ACC112 (cell line): ENCODE results near the gene ARMH4.

Experiments
- H2AFZ ChIP-seq: fragments of 200-600 bp; sonication (generic); one replicate; pipeline ENCODE4 v1.6.0; 2017; ENCODE audit warnings: antibody characterized with exemption, low read length; ENCODE audit not compliant: unreplicated experiment
- H3K27ac ChIP-seq: fragments of 200-600 bp; sonication (generic); 2 replicates; pipeline ENCODE4 v1.5.1; 2014; ENCODE audit warnings: low read depth, mild to moderate bottlenecking, antibody characterized with exemption, low read length, moderate library complexity
- H3K27me3 ChIP-seq: fragments of 200-600 bp; sonication (generic); 2 replicates; pipeline ENCODE4 v1.6.1; 2014; ENCODE audit warnings: mild to moderate bottlenecking, antibody characterized with exemption, low read length, moderate library complexity, mixed read lengths; ENCODE audit not compliant: insufficient read depth
- H3K36me3 ChIP-seq: fragments of 200-600 bp; sonication (generic); 2 replicates; pipeline ENCODE4 v1.6.1; 2016; ENCODE audit warnings: mild to moderate bottlenecking, antibody characterized with exemption, low read length, moderate library complexity, mixed read lengths; ENCODE audit not compliant: insufficient read depth
- H3K4me1 ChIP-seq: fragments of 200-600 bp; sonication (generic); one replicate; pipeline ENCODE4 v1.6.1; 2016; ENCODE audit warnings: low read length, mixed read lengths; ENCODE audit not compliant: insufficient read depth, unreplicated experiment, control insufficient read depth
- H3K4me3 ChIP-seq: fragments of 200-600 bp; sonication (generic); 2 replicates; pipeline ENCODE4 v1.5.1; 2014; ENCODE audit warnings: mild to moderate bottlenecking, low read depth, low read length
- H3K79me2 ChIP-seq: fragments of 200-600 bp; sonication (generic); one replicate; pipeline ENCODE4 v1.6.0; 2016; ENCODE audit warnings: low read length; ENCODE audit not compliant: control insufficient read depth, unreplicated experiment, insufficient read depth

The ARMH4 gene

DNA sequence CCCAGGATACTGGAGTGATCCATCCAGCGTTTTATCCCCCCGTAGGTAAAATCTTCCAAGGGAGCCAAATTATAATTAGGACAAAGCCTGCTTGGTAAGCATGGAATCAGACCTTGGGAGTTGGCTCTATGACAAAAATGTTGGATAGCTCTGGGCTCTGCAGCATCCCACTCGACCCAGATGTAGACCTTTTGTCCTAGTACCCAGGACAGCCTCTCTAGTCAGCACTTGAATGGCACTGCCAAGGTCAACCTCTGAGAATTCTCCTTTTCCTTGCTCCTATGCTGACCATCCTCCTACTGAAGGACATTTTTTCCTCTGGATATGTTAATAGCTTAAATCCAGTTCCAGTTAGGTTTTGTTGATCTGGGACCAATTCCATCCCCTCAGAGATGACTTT lies 181.4 kb downstream of the ARMH4 start:
- Histone ChIP-seq H3K4me1 (no peaks in the 10 kb centered on the region), H3K27me3 (peaks cover 12% of the 10 kb centered on the region; the same call in 1 of the 2 replicates), H3K4me3 (no peak overlapping the region), H2AFZ (no peak overlapping the region), H3K36me3 (no peaks in the 10 kb centered on the region), H3K79me2 (no peaks in the 10 kb centered on the region), H3K27ac (no peak overlapping the region)

DNA sequence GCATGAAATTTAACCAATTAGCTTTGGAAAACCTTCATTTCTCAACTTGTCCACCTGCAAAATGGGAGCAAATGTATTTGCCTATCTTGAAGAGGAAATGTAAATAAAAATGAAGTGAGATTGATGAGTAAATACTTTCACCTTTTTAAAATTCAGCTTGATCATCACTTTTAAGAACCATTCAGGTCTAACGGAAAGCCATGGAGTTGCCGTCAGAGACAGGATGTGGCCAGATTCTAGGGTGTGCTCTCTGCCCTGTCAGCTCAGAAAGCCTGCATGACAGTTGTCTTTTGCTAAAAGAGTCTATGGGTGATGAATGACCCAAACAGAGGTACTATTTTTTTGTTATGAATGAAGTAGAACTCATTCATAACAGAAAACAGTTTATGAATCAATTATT lies 181.8 kb downstream of the ARMH4 start:
- Histone ChIP-seq H3K79me2 (no peaks in the 10 kb centered on the region), H3K27ac (no peak overlapping the region), H2AFZ (no peak overlapping the region), H3K27me3 (peaks cover 14% of the 10 kb centered on the region; the same call in 1 of the 2 replicates), H3K4me3 (no peak overlapping the region), H3K4me1 (no peaks in the 10 kb centered on the region), H3K36me3 (no peaks in the 10 kb centered on the region)

DNA sequence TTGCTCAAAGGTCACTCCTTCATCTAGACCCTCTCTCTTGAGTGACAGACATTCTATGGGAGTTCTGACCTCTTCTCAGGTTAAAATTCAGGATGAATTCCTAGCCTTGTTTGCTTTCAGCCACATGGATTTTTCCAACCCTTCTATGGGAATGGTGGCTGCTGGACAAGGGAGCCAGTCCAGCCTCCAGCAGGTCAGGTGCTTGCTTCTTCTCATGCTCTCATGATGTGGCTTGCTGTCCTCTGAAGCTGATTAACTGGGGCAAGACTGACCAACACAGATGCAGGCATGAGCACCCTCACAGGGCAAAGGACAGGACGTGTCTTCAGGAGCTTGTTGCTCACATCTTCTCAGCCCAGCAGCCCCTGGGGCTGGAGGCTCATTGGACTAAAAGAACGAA lies 188.9 kb downstream of the ARMH4 start:
- H3K36me3 ChIP-seq: no peaks in the 10 kb centered on the region
- no peak overlapping the region for H2AFZ ChIP-seq
- H3K4me3 ChIP-seq: no peak overlapping the region
- no peaks in the 10 kb centered on the region for H3K79me2 ChIP-seq
- H3K4me1 ChIP-seq: no peaks in the 10 kb centered on the region
- no peak overlapping the region for H3K27ac ChIP-seq
- H3K27me3 ChIP-seq: peaks cover 40% of the 10 kb centered on the region

DNA sequence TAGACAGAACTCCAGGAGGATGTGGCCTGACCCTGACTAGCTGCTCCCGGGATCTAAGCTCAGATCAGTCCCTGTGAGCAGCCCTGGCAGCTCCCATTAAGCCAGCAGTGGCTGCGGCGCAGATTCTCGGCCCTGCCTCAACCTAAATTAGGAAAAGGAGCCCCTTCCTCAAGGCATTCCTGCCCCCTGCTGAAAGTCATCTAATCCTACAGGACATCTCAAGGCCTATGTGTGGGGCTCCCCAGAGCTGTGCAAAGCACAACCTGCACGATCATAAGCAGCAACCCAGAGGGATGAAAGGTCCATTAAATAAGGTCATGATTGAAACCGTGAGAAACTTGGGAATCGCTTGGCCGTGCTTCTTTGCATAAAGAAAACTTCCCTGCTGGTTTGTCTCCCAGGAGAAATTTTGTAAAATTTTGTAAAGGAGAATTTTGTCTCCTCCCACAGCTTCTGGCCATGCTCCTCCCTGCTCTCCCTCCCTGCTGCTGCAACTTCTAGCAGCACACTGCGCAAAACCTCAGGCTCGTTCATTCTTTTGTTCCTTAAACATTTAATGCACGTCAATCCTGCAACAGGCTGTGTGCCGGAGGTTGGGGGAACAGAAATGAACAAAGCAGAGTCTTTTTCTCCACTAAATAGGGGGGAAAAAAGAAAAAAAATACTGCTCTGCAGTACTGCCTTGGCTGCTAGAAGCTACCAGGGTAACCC lies 189.5 kb downstream of the ARMH4 start:
- H2AFZ ChIP-seq: no peak overlapping the region

DNA sequence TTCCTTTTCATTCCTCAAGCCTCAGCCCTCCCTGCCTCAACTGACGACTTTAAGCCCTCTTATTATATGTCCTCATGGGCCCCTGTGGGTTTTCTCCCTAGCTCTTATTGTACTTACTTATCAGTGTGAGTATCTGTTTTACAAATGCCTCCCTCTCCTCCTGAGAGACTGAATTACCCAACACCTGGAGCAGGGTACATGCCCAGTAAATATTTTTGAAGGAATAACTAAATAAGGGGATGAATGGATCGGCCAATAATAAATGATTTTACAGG lies 190.3 kb downstream of the ARMH4 start:
- H3K27ac ChIP-seq: no peak overlapping the region
- H3K27me3 ChIP-seq: peaks cover 40% of the 10 kb centered on the region
- H3K4me3 ChIP-seq: no peak overlapping the region
- H2AFZ ChIP-seq: no peak overlapping the region
- H3K79me2 ChIP-seq: no peaks in the 10 kb centered on the region
- H3K36me3 ChIP-seq: no peaks in the 10 kb centered on the region
- no peaks in the 10 kb centered on the region for H3K4me1 ChIP-seq

More for the DNA sequence above, 189.5 kb downstream of the ARMH4 start:
- Histone ChIP-seq H3K36me3 (no peaks in the 10 kb centered on the region), H3K27ac (no peak overlapping the region), H3K4me3 (no peak overlapping the region), H3K79me2 (no peaks in the 10 kb centered on the region), H3K27me3 (peaks cover 40% of the 10 kb centered on the region), H3K4me1 (no peaks in the 10 kb centered on the region)

DNA sequence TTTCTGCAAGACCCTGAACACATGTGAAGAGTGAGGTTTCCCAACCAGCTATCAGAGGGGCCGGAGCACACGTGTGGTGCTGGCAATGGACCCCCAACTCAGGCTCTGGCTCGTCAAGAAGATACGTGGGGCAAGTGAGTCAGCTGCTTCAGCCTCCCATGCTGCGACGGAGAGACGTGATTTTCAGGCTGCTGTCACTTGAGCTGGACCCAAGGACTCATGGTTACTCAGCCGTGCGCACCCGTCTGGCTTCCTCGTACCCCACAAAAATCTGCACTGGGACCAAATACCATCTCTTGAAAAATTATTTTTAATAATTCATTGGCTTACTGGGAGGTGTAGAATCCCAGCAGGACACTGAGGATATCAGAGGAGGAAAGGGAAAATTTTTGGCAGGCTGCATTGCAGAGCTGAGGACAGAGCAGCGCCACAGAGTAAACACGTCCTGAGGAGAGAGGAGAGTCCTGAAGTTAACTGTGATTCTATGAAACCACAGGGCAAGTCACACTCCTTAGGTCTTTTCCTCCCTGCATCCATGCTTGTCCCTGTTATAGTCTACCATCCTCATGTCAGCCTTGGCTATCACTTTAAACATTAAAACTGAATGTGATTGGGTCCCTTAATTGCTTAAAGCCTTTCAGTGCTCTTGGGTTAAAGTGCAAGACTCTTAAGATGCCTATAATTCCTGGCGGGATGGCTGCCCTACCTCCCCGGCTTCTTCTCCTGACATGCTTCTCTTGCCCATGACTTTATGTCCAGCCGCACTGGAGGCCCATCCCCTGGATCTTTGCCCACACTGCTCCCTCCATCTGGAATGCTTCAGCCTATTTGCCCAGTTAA lies 190.8 kb downstream of the ARMH4 start:
- Histone ChIP-seq H3K36me3 (no peaks in the 10 kb centered on the region), H2AFZ (no peak overlapping the region)

DNA sequence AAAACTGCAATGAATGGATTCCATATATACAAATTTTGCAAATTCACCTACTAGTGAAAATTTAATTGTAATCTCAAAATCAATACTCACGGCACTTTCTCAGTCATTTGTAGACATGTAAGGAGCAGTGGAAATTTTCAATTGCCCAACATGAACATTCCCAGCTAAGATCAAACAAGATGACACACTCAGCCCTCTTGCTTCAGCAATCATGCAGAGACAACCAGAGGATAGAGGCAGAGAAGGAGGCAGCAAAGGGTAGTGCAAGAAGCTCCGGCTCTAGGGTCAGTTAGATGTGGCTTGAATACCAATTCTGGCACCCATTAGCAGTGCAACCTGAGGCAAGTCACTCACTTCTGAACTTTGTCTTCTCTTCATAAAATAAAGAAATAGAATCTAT lies 194.6 kb downstream of the ARMH4 start:
- Histone ChIP-seq H3K4me1 (no peaks in the 10 kb centered on the region), H2AFZ (no peak overlapping the region), H3K79me2 (no peaks in the 10 kb centered on the region), H3K27me3 (peaks cover 23% of the 10 kb centered on the region; the same call in 1 of the 2 replicates), H3K4me3 (no peak overlapping the region), H3K36me3 (no peaks in the 10 kb centered on the region), H3K27ac (no peak overlapping the region)

More for the DNA sequence above, 190.8 kb downstream of the ARMH4 start:
- peaks cover 40% of the 10 kb centered on the region for H3K27me3 ChIP-seq
- no peaks in the 10 kb centered on the region for H3K4me1 ChIP-seq
- H3K4me3 ChIP-seq: no peak overlapping the region
- H3K27ac ChIP-seq: no peak overlapping the region
- no peaks in the 10 kb centered on the region for H3K79me2 ChIP-seq
